ENCODE results near the gene SNX14.

Gene SNX14

GRCh38 chr6:85460921-85461797 is 132.5 kb downstream of the SNX14 start:
- DNase-seq = no peak

DNA sequence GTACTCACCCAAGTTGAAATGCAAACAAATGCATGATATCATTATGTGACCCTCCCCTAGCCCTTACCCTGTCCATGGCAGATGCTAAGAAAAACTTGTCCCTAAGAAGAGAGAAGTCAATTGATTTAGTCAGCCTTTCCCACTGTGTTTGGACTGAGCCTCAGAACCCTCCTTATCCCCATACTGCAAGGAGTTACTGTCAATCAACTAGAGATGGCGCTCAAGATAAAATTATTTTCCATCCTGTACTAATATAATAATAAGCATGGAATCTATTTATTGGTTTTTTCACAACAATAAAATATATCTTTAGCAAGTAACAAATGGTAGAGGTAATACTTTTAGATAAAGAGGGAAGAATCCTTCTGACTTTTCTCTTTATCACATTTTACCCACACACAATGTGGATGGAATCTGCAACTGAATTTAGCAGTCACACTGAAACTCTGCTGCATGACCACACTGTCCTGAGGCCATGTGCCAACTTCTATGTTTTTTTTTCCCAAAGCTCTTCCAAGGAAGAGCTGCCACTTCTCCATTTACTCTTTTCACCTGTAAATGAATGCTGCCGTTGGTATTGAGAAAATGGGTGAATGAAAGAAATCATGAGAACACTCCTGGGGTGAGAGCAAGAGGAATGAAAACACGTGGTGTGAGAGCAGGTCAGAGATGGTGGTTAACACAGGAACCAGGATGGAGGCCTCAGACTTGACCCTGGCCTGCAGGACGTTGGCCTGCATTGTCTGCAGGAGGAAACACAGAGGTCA is 133.3 kb downstream of the SNX14 start:
- DNase-seq = no peak

DNA sequence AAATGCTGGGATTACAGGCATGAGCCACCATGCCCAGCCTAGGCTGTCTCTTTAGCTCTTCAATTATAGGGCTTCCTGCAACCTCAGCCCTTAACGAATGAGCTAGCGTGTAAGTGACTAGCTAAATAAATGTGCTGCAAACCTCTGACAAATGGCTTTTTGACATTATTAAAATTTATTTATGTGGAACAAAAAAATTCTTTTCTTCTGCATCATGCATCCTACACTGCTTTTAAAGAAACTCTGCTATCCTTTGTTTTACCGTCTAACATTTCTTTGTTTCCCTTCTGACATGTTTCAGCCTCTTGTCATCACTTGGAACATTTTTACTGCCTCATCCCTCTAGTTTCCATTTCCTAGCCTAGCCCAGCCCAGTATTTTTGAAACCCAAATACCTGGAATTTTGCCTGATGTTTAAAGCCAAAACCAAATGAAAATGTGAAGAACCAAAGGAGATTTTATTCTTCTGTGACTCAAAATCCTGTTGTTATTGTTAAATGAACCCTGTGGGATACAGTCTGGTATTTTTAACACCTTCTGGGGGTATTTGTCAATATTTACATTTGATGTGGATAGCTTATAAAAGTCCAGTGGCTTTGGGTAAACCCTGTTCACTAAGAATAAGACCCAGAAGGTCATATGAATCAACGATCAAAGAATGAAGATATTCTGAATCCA is 134.3 kb downstream of the SNX14 start:
- peak; percentile 51 for DNase-seq

- DNase-seq = no peak
Observed at GRCh38 chr6:85458782-85459181, 134.9 kb downstream of the SNX14 start.

DNA sequence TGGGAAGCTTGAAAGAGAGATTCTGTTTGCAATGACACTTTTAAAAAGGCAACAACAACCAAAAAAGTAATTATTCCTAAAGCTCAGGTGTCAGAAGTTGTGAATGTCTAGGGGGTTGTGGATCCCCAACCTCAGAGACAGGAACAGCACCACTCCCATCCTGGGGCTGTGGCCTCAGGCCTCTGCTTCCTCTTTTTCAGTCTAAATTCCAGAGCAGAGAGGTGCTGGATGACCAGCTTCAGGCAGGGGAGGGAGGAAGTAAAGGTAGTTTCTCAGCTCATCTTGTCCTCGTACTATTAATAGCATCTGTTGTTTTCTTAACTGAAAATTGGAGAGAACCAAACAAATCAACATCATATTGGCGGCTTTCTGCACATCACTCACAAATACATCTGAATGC is 135.5 kb downstream of the SNX14 start:
- no peak for DNase-seq

- no peak for DNase-seq
Observed at GRCh38 chr6:85456782-85457181, 136.9 kb downstream of the SNX14 start.
